ENCODE results near the gene GPLD1.

DNA sequence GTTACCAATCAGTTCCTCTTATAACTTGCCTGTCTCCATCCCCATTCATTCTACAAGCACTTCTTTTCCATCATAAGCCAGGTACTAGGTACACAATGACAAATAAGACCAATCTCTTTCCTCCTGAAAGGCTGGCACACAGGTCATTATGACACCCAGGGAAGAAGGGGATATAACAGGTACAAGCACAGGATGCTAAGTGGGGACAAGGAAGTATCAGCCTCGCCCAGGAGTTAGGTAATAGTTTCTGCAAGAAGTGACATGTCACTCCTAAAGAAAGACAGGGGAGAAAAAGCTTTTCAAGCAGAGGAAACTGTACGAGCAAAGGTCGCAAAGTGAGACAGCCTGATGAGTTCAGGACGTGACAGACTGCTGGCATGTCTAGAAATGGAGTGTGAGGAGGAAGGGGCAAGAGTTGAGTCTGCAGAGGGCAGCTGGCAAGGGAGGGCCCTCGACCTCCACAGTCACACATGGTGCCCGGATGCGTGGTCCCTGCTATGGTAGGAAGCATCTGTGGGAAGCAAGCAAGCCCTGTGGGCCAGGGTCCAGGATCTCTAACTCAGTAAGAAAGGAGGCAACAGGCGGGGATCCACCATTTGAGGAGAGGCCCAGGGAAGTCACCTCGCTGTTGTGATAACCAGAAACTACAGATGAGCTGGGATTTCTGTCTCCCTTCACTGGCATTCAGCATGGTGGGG is 40.4 kb downstream of the GPLD1 start:
- TF ChIP-seq, protein P1, sequence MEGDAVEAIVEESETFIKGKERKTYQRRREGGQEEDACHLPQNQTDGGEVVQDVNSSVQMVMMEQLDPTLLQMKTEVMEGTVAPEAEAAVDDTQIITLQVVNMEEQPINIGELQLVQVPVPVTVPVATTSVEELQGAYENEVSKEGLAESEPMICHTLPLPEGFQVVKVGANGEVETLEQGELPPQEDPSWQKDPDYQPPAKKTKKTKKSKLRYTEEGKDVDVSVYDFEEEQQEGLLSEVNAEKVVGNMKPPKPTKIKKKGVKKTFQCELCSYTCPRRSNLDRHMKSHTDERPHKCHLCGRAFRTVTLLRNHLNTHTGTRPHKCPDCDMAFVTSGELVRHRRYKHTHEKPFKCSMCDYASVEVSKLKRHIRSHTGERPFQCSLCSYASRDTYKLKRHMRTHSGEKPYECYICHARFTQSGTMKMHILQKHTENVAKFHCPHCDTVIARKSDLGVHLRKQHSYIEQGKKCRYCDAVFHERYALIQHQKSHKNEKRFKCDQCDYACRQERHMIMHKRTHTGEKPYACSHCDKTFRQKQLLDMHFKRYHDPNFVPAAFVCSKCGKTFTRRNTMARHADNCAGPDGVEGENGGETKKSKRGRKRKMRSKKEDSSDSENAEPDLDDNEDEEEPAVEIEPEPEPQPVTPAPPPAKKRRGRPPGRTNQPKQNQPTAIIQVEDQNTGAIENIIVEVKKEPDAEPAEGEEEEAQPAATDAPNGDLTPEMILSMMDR (conservative IDR thresholded peaks at IDR 0.05; ENCODE audit: low read depth in 2 of 2) = no peak
- no peak for TF ChIP-seq EZH2phosphoT487 (IDR thresholded peaks at IDR 0.05; ENCODE audit: unreplicated experiment)
- no peak for TF ChIP-seq POLR2AphosphoS5 (IDR thresholded peaks at IDR 0.05; ENCODE audit: low read depth)
- TF ChIP-seq JUNB (IDR thresholded peaks at IDR 0.05; ENCODE audit: unreplicated experiment) = no peak
- TF ChIP-seq EZH2 (IDR thresholded peaks at IDR 0.05; ENCODE audit: low read depth, unreplicated experiment) = no peak
- TF ChIP-seq, protein P2, sequence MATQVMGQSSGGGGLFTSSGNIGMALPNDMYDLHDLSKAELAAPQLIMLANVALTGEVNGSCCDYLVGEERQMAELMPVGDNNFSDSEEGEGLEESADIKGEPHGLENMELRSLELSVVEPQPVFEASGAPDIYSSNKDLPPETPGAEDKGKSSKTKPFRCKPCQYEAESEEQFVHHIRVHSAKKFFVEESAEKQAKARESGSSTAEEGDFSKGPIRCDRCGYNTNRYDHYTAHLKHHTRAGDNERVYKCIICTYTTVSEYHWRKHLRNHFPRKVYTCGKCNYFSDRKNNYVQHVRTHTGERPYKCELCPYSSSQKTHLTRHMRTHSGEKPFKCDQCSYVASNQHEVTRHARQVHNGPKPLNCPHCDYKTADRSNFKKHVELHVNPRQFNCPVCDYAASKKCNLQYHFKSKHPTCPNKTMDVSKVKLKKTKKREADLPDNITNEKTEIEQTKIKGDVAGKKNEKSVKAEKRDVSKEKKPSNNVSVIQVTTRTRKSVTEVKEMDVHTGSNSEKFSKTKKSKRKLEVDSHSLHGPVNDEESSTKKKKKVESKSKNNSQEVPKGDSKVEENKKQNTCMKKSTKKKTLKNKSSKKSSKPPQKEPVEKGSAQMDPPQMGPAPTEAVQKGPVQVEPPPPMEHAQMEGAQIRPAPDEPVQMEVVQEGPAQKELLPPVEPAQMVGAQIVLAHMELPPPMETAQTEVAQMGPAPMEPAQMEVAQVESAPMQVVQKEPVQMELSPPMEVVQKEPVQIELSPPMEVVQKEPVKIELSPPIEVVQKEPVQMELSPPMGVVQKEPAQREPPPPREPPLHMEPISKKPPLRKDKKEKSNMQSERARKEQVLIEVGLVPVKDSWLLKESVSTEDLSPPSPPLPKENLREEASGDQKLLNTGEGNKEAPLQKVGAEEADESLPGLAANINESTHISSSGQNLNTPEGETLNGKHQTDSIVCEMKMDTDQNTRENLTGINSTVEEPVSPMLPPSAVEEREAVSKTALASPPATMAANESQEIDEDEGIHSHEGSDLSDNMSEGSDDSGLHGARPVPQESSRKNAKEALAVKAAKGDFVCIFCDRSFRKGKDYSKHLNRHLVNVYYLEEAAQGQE (IDR thresholded peaks at IDR 0.05; ENCODE audit: unreplicated experiment) = no peak
- no peak for TF ChIP-seq NANOG (IDR thresholded peaks at IDR 0.05; ENCODE audit: borderline replicate concordance)

Data from GM23338 (cell line).